ENCODE measurements around the gene KDM7A. TPM values are rescaled to one million over a fixed set of nuclear protein-coding genes. Genes with fewer than 3 reads are reported as not detected.
A peak's percentile ranks its signal among the peaks of the same experiment; 100 is the strongest.
"Not testable (repeated sequence)": the region's sequence is repeated elsewhere in the genome, so short reads cannot be mapped to it uniquely, and the experiment has no call there.

Gene KDM7A
- total RNA-seq = 16.3 TPM

- DNase-seq (ENCODE audit: low spot score in 2 of 2) = peak; percentile 86 to 91
Measured at GRCh38 chr7:140176811-140177702, at the start of gene KDM7A. Gene KDM7A (minus strand): TSS chr7:140176983. CDS start chr7:140176937, 46 bp downstream.

GRCh38 chr7:140225562-140226249 lies 48.9 kb upstream of the KDM7A start:
- FAIRE-seq (no peak), DNase-seq (ENCODE audit: low spot score in 2 of 2) (no peak)

More at GRCh38 chr7:140176811-140177702, at the start of gene KDM7A:
- FAIRE-seq = no peak

GRCh38 chr7:140223515-140224221 lies 46.9 kb upstream of the KDM7A start:
- no peak for DNase-seq (ENCODE audit: low spot score in 2 of 2)
- no peak for FAIRE-seq

GRCh38 chr7:140222814-140223213 lies 46.0 kb upstream of the KDM7A start:
- FAIRE-seq (no peak), DNase-seq (ENCODE audit: low spot score in 2 of 2) (no peak)

GRCh38 chr7:140219672-140220524 lies 43.1 kb upstream of the KDM7A start:
- no peak for FAIRE-seq
- DNase-seq (ENCODE audit: low spot score in 2 of 2) = no peak

- DNase-seq (ENCODE audit: low spot score in 2 of 2) (no peak), FAIRE-seq (no peak)
Measured at GRCh38 chr7:140218656-140219055, 41.9 kb upstream of the KDM7A start.

- FAIRE-seq (no peak), DNase-seq (ENCODE audit: low spot score in 2 of 2) (no peak)
Measured at GRCh38 chr7:140217750-140218501, 41.1 kb upstream of the KDM7A start.

- FAIRE-seq (no peak), DNase-seq (ENCODE audit: low spot score in 2 of 2) (no peak)
Measured at GRCh38 chr7:140215281-140215680, 38.5 kb upstream of the KDM7A start.

- no peak for DNase-seq (ENCODE audit: low spot score in 2 of 2)
- FAIRE-seq = no peak
Measured at GRCh38 chr7:140214075-140214684, 37.4 kb upstream of the KDM7A start.

- FAIRE-seq (no peak), DNase-seq (ENCODE audit: low spot score in 2 of 2) (no peak)
Measured at GRCh38 chr7:140213684-140214074, 36.9 kb upstream of the KDM7A start.

GRCh38 chr7:140212100-140212881 lies 35.5 kb upstream of the KDM7A start:
- FAIRE-seq (no peak), DNase-seq (ENCODE audit: low spot score in 2 of 2) (no peak)

GRCh38 chr7:140211698-140212097 lies 34.9 kb upstream of the KDM7A start:
- FAIRE-seq = no peak
- DNase-seq (ENCODE audit: low spot score in 2 of 2) = no peak

- FAIRE-seq = no peak
- DNase-seq (ENCODE audit: low spot score in 2 of 2) = no peak
Measured at GRCh38 chr7:140209866-140210609, 33.3 kb upstream of the KDM7A start.

GRCh38 chr7:140206616-140207389 lies 30.0 kb upstream of the KDM7A start:
- no peak for FAIRE-seq
- no peak for DNase-seq (ENCODE audit: low spot score in 2 of 2)

GRCh38 chr7:140205600-140205999 lies 28.8 kb upstream of the KDM7A start:
- no peak for FAIRE-seq

GRCh38 chr7:140203556-140203955 lies 26.8 kb upstream of the KDM7A start:
- FAIRE-seq = no peak
- no peak for DNase-seq (ENCODE audit: low spot score in 2 of 2)

More at GRCh38 chr7:140205600-140205999, 28.8 kb upstream of the KDM7A start:
- DNase-seq (ENCODE audit: low spot score in 2 of 2) = no peak

GRCh38 chr7:140202942-140203341 lies 26.2 kb upstream of the KDM7A start:
- not testable (repeated sequence) for FAIRE-seq; DNase-seq (ENCODE audit: low spot score in 2 of 2)
